NCI-H1930 (cell line): ENCODE results near the gene DDX49.

Experiments used
- DNase-seq, 2 experiments: peaks; one replicate each; lab custom pipeline; 2025; lab: John Stamatoyannopoulos, UW

The DDX49 gene, protein sequence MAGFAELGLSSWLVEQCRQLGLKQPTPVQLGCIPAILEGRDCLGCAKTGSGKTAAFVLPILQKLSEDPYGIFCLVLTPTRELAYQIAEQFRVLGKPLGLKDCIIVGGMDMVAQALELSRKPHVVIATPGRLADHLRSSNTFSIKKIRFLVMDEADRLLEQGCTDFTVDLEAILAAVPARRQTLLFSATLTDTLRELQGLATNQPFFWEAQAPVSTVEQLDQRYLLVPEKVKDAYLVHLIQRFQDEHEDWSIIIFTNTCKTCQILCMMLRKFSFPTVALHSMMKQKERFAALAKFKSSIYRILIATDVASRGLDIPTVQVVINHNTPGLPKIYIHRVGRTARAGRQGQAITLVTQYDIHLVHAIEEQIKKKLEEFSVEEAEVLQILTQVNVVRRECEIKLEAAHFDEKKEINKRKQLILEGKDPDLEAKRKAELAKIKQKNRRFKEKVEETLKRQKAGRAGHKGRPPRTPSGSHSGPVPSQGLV

DNA sequence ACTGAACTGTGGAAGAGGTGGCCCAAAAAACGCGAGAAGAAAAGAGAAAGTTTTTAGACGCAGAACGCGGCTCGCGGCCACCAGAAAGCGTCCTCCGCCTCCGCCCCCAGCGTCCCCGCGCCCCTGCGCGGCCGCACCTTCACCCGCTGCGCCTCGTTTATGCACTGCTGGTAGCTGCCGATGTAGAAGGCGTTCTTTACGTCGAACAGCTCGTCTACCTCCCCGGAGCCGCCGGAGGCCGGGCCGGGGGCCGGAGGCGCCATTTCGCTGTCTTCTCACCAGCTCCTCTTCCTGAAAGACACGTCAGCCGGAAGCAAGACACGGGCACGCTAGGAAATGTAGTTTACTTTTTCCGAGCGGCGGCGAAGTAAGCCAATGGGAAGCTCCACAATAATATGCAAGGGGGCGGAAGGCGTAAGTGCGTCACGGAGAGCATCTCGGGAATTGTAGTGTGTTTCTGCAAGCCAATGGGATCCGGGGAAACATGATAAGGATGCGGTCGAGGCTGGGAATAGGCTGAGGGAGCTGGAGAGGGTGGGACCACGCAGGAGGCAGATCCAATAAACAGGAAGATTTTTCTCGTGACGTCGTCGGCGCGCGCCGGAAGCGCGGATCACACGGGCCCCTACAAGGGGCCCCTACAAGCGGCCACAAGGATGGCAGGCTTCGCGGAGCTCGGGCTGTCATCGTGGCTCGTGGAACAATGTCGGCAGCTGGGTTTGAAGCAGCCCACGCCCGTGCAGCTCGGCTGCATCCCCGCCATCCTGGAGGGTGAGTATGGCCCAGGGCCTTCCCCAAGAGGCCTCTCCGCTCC, at the start of gene DDX49, which contains the start of gene COPE:
DDX49 (plus strand) TSS at position 630 of the 814 bp plus-strand sequence; CDS start at position 657, 27 bp downstream.
COPE (minus strand) TSS at position 302 of the 814 bp plus-strand sequence; CDS start at position 263, 39 bp downstream.
- DNase-seq = peak; percentile 92 to 93

DNA sequence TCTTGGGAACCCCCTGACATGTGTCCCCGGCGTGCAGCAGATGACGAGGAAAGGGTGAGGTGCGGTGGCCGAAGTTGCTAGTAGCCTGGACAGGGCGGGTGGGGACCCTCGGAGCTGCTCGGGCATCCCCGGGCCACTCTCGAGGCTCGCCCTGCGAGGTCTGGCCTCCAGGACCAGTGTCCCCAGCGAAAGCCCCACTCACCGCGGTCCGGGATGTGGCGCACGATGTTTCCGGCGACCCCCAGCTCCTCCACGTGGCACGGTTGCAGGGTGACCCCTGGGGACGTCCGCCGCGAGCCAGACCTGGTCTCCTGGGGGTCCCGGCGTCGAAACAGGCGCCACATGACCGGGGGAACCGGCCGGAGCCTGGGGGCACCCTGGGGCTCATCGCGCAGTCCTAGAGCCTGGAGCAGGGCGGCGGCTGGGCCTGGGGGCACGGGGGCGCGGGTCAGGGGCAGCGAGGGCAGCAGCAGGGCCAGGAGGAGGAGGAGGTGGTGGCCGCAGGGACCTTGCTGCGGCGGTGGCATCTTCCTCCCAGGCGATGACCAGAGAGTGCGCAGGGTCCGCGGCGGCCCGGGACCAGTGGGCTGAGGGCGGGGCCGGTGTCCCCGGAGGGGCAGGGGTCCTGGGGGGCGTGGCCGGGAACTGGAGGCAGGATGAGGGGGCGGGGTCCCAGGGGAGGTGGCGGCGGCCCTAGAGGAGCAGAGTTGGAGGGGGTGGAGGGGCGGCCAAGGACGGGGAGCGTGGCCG, 49.6 kb upstream of the DDX49 start:
- DNase-seq = no peak

DNA sequence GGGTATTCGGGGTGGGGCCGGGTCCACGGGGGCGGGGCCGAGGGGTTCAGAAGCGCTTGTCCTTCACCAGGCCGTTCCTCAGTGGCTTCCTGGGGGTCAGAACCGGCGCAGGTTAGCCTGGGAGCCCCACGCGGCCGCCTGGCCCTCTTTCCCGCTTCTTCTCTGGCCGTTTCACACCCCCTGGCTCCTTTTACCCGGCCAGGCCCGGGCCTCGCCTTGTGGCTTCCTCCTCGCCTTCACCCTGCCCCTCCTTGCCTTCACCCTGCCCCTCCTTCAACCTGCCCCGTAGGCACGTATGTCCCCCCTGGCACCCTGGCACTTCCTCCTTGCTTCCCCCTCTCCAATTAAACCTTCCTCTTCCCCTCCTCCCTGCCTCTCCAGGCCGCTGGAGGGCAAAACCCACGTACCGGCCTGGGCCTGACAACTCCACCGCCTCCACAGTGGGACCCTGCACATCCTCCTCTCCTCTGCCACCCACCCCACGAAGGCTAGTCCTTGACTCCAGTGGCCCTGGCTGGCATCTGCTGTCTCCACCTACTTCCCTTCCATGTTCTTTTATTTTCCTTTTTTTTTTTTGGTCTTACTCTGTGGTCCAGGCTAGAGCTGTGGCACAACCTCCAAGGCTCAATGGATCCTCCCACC, 48.9 kb upstream of the DDX49 start:
- DNase-seq = no peak

DNA sequence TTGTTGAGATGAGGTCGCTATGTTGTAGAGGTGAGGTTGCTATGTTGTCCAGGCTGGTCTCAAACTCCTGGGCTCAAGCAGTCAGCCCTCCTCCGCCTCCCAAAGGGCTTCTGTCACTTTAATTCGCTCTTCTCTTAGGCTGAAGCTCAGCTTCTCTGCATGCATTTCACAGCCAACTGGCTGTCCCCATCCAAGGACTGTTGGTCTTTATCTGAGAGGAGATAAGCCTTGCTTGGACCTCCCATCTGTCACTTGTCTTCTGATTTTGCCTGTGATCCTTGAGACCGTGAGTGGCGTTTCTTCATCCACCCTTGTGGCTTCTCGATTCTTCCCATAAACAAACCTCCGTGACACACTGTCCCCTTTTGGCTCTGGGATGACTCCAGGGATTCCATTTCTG, 48.0 kb upstream of the DDX49 start:
- DNase-seq = no peak

DNA sequence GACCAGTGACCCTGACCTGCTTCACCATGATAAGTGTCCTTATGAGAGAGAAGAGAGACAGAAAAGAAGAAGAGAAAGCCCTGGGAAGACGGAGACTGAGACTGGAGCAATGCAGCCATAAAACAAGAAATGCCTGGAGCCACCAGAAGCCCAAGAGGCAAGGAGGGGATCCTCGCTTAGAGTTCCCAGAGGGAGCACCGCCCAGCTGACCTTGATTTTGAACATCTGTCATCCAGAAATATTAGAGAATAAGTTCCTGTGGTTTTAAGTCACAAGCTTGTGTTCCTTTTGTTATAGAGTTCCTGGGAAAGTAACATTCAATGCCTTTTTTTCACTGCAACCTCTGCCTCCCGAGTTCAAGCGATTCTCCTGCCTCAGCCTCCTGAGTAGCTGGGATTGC, 43.8 kb upstream of the DDX49 start:
- no peak for DNase-seq

DNA sequence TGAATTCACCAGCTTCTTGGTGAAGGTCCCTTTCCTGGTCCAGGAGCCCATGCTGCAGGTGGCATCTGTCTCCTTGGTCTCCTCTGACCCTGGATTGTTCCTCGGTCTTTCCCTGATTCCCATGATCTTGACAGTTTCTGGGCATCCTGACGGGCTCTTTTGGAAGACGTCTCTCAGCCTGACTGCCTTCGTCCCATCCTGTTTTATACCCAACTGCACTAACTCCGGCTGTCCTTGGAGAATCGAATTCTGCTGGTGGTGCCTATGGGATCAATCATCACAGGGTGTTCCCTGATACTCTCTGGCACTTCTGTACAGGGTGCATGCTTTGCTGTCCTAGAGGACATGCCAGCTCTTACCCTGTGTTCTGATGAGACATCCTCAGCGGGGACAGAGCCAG, 42.6 kb upstream of the DDX49 start:
- DNase-seq = no peak

DNA sequence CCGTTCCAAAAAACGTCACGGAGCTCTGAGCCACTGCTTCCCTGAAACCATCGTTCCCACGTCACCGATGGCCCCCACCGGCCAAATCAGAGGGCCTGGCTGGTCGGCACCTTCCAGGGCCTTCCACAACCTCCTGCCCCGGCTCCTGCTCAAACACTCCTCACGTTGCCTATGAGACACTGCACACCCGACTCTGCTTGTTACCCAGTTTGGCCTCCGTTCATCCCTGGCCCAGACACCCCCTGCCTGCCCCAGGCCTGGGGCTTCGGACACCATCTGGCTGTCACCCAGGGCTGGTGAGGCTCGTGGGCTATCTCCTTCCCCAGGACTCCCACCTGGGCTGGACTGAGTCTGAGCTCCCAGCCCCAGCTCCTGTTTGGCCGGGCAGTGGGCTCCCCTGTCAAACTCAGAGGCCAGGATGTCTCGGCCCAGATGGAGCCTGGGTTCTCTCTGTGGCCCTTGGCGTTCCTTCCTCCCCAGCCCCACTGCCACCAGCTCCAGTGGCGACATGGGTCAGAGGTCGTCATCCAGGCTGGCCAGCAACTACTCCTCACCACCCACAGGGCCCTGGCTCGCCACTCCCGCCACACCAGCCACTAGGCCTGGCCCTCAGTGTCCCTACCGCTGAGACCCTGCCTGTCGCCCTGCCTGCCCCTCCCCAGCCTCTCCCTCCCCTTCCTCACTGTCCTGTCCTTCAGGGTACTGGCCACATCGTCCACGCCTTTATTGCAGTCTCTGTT, 41.3 kb upstream of the DDX49 start:
- no peak for DNase-seq

DNA sequence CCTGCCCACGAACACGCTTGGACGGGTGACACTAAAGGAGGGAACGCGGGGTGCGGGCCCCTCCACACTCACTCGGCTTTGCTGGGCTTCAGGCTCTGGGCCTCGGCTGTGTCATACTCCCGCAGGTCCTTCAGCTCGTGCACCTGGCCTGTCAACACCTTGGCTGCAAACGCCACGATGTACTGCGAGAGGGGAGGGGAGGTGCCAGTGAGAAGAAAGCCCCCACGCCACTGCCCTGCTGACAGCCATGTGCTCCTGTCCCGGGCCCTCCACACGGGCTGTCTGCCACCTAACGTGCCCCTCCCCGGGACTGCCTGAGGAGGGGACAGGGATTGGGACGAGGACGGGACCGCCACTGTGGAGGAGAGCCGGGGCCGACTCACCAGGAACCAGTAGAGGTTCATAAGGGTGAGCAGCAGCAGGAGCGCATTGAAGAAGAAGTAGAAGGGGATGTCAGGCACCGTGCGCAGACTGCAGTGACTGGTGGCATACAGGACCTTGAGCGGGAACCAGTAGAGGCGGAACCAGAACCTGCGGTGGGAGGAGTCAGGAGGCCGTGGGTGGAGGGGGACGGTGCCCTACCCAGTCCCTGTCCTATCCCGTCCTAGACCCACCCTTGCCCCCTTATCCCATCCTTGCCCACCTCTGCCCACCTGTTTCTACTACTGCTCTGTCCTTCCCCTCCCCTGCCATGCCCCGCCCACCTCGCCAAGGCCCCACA, 40.5 kb upstream of the DDX49 start:
- no peak for DNase-seq

DNA sequence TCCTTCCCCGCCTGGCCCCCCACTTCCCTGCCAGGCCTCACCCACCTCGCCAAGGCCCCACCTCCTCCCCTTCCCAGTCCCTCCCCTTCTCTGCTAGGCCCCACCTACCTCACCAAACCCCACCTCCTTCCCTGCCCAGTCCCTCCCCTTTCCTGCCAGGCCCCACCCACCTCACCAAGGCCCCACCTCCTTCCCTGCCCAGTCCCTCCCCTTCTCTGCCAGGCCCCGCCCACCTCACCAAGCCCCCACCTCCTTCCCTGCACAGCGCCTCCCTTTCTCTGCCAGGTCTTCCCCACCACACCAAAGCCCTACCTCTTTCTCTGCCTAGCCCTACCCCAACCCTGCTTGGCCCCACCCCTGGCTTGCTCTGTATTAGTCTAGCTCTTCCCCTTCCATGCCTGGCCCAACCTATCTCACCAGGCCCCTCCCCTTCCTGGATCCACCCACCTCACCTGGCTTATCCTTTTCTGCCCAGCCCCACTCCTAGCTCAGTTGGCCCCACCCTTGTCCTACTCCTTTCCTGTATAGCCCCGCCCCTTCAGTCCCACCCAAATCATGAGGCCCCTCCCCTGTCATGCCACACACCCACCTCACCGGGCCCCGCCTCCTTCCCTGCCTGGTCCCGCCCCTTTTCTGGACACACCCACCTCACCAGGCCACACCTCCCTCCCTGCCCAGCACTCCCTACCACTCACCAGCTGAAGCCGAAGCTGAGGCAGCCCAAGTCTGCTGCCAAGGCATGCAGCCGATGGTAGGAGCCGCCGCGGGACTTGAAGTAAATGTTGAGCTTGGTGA, 39.7 kb upstream of the DDX49 start:
- DNase-seq = no peak

DNA sequence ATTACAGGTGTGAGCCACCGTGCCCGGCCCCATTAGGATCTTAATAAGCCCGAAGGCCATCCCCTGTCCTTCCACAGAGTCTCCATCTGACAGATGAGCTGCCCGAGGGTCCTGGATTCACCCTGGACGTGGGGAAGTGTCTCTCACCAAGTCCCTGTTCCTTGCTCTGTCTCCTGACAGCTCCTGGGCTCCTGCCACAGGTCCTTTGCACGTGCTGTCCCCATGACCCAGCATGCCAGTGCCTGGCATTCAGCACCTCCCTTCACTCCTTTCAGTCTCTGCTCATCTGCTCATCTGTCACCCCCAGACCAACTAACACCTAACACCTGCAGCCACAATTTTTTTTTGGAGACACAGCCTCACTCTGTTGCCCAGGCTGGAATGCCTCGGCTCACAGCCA, 38.0 kb upstream of the DDX49 start:
- no peak for DNase-seq

DNA sequence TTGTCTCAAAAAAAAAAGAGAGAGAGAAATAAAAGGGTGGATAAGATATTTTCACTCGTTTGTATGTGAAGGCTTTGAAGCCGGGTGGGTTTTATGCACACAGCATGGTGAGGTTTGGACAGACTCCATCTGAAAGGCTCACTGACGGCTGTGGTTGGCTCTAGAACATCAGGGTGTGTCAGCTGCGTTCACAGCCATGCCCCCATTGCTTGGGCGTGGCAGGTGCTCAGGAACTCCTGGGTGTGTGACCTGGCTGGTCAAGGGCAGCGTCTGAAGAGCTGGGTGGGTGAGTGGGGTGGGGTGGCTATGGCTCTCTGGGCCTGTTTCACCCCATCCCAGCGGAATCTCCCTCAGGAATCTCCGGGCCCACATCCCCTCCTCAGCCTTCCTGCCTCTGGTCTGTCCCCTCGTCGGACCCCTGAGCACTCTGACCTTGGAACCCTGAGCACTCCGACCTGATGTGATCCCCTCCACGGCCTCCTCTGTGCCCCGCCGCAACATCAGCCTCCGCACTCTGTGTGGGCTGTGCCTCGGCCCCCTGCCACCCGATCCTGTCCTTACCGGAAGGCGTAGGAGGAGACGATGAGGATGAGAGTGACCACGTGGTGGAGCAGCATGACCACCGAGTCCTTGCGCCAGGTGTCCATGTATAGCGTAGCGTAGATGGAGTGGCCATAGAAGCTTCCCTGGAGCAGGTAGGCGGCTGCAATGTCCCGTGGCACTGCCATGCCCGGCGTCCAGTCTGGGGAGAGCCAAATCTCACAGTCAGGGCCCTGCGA, 35.8 kb upstream of the DDX49 start:
- no peak for DNase-seq

DNA sequence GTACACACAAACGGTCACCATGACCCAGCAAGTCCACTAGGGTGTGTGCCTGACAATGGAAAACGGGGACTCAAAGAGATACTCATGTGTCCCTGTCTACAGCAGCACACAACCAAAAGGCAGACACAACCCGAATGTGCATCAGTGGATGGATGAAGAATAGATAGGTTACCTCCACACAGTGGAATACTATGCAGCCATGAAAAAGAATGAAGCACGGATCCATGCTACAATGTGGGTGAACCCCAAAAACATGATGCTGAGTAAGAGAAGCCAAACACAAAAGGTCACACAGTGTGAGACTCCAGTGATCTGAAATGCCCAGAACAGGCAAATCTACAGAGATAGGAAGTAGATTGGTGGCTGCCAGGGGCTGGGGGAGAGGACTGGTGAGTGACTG, 32.5 kb upstream of the DDX49 start:
- DNase-seq = no peak

DNA sequence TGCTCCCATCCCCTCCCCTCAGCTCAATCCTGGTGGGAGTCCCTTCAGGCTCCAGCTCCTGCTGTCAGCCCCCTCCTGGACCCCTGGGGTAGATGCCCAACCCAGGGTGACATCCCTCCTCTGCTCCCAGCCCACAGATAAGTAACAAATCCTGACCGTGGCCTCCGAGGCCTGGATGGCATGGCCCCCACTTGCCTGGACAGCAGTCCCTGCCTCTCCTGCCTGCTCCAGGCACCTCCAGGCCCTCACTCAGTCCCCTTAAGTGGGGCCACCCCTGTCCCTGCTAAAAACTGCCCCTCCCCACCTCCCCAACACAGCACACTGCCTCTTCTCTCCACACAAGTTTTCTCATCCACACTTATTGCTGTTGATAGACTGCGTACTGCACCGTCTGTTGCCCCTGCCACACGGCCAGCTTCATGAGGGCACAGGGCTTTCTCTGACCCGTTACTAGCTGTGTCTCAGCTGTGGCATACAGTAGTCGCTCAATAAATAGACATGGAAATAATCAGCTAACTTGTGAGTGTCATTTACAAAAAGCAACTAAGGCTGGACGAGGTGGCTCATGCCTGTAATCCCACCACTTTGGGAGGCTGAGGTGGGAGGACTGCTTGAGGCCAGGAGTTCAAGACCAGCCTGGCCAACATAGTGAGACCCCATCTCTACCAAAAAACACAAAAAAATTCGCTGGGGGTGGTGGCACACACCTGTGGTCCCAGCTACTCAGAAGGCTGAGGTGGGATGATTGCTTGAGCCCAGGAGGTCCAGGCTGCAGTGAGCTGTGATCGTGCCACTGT, 29.4 kb upstream of the DDX49 start:
- DNase-seq = no peak

DNA sequence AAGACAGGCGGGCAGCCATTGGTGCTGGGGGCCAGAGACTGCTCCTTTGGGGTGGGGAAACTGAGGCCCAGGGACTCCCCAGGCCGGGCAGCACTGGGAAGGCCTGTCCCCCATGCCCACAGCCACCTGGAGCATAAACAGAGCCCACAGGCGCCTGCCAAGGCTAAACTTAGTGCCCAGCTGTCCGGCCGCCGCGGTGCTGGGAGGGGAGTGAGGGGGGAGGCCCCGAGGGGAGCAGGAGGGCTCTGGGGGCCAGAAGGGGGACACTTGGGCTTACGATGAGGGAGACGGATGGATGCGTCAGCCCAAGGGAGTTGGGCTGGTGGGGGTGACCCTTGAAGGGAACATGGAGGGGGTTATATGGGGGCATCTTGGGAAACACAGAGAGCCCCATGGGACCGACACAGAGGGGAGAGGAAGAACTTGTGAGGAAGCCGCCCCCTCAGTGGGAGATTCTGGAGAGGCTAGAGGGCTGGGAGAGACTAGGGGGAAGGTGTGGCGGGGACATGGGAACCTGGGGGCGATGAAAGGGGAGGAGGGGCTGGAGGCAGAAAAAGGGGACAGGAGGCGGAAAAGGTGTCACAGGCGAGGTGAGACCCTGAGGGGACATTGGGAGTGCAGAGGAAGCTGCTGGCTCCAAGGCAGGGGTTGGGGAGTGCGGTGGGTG, 25.8 kb upstream of the DDX49 start:
- DNase-seq = no peak

DNA sequence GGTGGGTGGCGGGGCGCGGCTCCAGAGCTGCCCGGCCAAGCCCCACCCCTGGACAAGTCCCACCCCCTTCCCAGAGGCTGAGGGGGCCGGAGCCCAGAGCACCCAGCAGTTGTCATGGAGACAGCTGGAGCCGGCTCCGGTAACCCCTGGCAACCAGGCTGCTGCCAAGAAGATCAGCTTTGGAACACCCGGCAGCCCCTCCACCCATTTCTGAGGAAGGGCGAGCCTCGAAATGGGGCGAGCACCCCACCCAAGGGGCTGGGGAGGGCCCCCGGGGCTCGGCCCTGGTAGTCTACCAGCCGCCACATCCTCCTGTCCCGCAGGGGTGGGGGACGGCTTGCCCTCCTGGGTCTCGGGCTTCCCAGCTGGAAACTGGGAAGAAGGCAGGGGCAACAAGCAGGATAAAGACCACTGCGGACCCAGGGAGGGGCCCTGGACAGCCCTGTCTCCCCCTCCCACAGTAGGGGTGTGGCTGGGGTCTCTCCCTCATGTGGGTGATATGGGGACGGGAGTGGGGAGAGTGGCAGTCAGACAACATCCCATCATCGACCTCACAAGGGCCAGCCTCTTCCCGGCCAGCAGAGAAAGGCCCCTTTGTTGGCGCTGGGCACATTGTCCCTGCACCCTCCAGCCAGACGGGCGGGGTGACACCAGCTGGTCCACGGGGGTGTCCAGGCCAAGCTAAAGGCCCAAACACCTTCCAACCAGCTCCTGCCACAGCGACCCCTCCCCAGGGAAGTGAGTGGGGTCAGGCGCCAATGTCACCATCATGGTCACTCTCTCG, 25.1 kb upstream of the DDX49 start:
- no peak for DNase-seq

DNA sequence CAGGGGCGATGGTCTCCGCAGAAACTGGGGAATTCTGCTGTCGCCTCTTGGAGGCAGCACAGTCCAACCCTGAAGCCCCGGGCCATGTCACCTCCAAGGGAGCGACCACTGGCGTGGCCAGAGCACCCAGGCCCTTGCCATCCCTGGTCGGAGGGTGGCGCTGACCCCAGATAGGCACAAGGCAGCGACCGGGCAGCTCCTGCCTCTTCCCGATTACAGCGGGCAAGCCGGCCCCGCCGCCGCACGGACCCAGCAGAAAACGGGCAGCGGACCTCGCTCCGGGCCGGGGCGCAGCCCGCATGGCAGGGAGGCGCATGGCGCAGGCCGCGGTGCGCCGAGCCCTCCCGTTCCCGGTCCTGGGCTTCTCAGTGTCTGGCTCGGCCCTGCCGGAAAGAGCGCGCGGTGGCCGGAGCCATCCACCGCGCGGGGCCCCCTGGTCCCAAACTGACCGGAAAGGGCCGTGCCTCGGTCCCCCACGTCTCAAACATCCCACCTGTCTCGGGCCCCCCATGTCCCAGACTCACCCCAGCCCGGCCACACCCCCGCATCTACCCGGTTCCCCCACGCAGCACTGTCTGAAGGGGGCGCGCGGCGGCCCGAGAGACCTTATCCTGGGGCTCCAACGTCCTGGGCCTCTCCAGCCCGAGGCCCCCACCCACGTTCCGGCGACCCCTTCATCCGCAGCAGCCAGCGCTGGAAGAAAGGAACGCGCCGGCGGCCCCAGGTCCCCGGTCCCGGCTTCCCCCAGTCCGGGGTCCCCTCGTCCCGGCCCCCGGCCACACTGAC, 24.3 kb upstream of the DDX49 start:
- peak in 1 of 2 experiments; percentile 35 for DNase-seq
